Measurements from ENCODE around the gene STX2. TPM values are rescaled to one million over a fixed set of nuclear protein-coding genes. Genes with fewer than 3 reads are reported as not detected.
A peak's percentile ranks its signal among the peaks of the same experiment; 100 is the strongest.
"Not testable (repeated sequence)": the region's sequence is repeated elsewhere in the genome, so short reads cannot be mapped to it uniquely, and the experiment has no call there.

STX2 gene
- 19.0 and 21.6 TPM in 2 replicates for total RNA-seq (2022)
- Bru-seq, nascent RNA = percentile 60 among the genes with signal in this experiment
- percentile 80 among the genes with signal in this experiment for BruChase-seq, experiment 1, labeled RNA remaining after a 6-hour chase
- BruChase-seq, experiment 2, labeled RNA remaining after a 2-hour chase = percentile 73 among the genes with signal in this experiment
- long read RNA-seq, transcript STX2-201 (10 exons, 3,331 nt) = major isoform, 19 of 50 reads
- long read RNA-seq, partial matches to known transcripts = 10 of 50 reads
- long read RNA-seq, other reads (novel, unspliced or antisense) = 19 of 50 reads

- peak; percentile 79 for DNase-seq (ENCODE audit: unreplicated experiment)
- peaks cover 16% of the 10 kb centered on the region for H3K4me1 Mint-ChIP-seq (ENCODE audit: insufficient read depth, unreplicated experiment)
- H3K27me3 Mint-ChIP-seq (ENCODE audit: insufficient read depth, unreplicated experiment) = no peaks in the 10 kb centered on the region
- TF ChIP-seq CTCF (IDR thresholded peaks at IDR 0.05; ENCODE audit: unreplicated experiment) = peak; percentile 23
- ChIA-PET CTCF (interaction anchor here (0.6 to 1.6 kb wide), 4 partner anchors 9 to 603 kb away, joined by 3 to 5 read pairs (median 4); no protein-coding TSS in a partner anchor), POLR2A (interaction anchor here (0.6 to 1.0 kb wide), 2 partner anchors 32 to 294 kb away, joined by 3 read pairs; no protein-coding TSS in a partner anchor)
- H3K27ac Mint-ChIP-seq (ENCODE audit: low read depth, unreplicated experiment) = no peak within 1 kb of the TSS
- BruUV-seq (replicated peaks) = no TSS peak
- intact Hi-C loops (cut with micrococcal nuclease) = loop anchor here (1.0 kb wide), 1 partner anchor 32 kb away; no protein-coding TSS in a partner anchor
- peak within 1 kb of the TSS; percentile 68 for H3K4me3 Mint-ChIP-seq (ENCODE audit: unreplicated experiment)
- H3K9me3 Mint-ChIP-seq (ENCODE audit: unreplicated experiment) = no peaks in the 10 kb centered on the region
- peaks cover 7% of the 10 kb centered on the region for H3K36me3 Mint-ChIP-seq (ENCODE audit: insufficient read depth, unreplicated experiment)
These were observed at the start of gene STX2 for GRCh38 chr12:130838951-130839769. TSS of gene STX2 (minus strand) at chr12:130839250. CDS start at chr12:130839099, 151 bp downstream.

DNA sequence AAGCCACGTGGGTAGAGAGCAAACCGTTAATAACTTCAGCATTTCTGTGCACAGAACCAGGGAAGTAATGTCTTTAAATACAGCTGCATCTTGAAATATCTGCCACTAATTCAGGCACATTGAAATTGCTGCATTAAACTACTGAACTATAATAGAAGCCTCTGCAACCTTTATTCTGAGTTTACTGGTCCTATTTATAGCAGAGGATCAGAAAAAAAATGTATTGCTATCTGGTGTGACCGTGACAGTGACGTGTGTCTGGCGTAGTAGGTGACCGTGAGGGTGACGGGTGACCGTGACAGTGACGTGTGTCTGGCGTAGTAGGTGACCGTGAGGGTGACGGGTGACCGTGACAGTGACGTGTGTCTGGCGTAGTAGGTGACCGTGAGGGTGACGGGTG, 48.1 kb upstream of the STX2 start:
- H3K27ac Mint-ChIP-seq (ENCODE audit: low read depth, unreplicated experiment); POLR2A ChIA-PET; DNase-seq (ENCODE audit: unreplicated experiment); H3K4me3 Mint-ChIP-seq (ENCODE audit: unreplicated experiment); BruUV-seq (replicated peaks); H3K36me3 Mint-ChIP-seq (ENCODE audit: insufficient read depth, unreplicated experiment); H3K9me3 Mint-ChIP-seq (ENCODE audit: unreplicated experiment); H3K27me3 Mint-ChIP-seq (ENCODE audit: insufficient read depth, unreplicated experiment); intact Hi-C loops (cut with micrococcal nuclease); H3K4me1 Mint-ChIP-seq (ENCODE audit: insufficient read depth, unreplicated experiment): not testable (repeated sequence)
- CTCF ChIA-PET = interaction anchor here (0.7 kb wide), 1 partner anchor 1079 kb away, joined by 4 read pairs; no protein-coding TSS in a partner anchor

- Mint-ChIP-seq H3K4me3 (ENCODE audit: unreplicated experiment) (no peak overlapping the region), H3K4me1 (ENCODE audit: insufficient read depth, unreplicated experiment) (no peaks in the 10 kb centered on the region)
These were observed 42.5 kb upstream of the STX2 start for GRCh38 chr12:130881548-130881947.

GRCh38 chr12:130881046-130881445, 42.0 kb upstream of the STX2 start:
- H3K4me3 Mint-ChIP-seq (ENCODE audit: unreplicated experiment) = no peak overlapping the region
- no peak for DNase-seq (ENCODE audit: unreplicated experiment)
- TF ChIP-seq CTCF (IDR thresholded peaks at IDR 0.05; ENCODE audit: unreplicated experiment) = no peak
- no peaks in the 10 kb centered on the region for H3K27me3 Mint-ChIP-seq (ENCODE audit: insufficient read depth, unreplicated experiment)
- H3K9me3 Mint-ChIP-seq (ENCODE audit: unreplicated experiment) = no peaks in the 10 kb centered on the region
- no peaks in the 10 kb centered on the region for H3K4me1 Mint-ChIP-seq (ENCODE audit: insufficient read depth, unreplicated experiment)
- intact Hi-C loops (cut with micrococcal nuclease) = no loop called here
- BruUV-seq (replicated peaks) = no TSS peak
- POLR2A ChIA-PET = no interaction called here
- H3K36me3 Mint-ChIP-seq (ENCODE audit: insufficient read depth, unreplicated experiment) = peaks cover 28% of the 10 kb centered on the region
- H3K27ac Mint-ChIP-seq (ENCODE audit: low read depth, unreplicated experiment) = no peak overlapping the region
- CTCF ChIA-PET = interaction anchor here (0.6 kb wide), 1 partner anchor 49 kb away, joined by 3 read pairs; no protein-coding TSS in a partner anchor

More at GRCh38 chr12:130881548-130881947, 42.5 kb upstream of the STX2 start:
- intact Hi-C loops (cut with micrococcal nuclease) = no loop called here
- no TSS peak for BruUV-seq (replicated peaks)
- Mint-ChIP-seq H3K27ac (ENCODE audit: low read depth, unreplicated experiment) (no peak overlapping the region), H3K36me3 (ENCODE audit: insufficient read depth, unreplicated experiment) (peaks cover 23% of the 10 kb centered on the region), H3K9me3 (ENCODE audit: unreplicated experiment) (no peaks in the 10 kb centered on the region), H3K27me3 (ENCODE audit: insufficient read depth, unreplicated experiment) (no peaks in the 10 kb centered on the region)
- no peak for DNase-seq (ENCODE audit: unreplicated experiment)
- no peak for TF ChIP-seq CTCF (IDR thresholded peaks at IDR 0.05; ENCODE audit: unreplicated experiment)
- POLR2A ChIA-PET = no interaction called here
- CTCF ChIA-PET = interaction anchor here (0.6 kb wide), 1 partner anchor 49 kb away, joined by 3 read pairs; no protein-coding TSS in a partner anchor

All from MCF 10A (cell line).